Fibroblast of villous mesenchyme (primary cell): ENCODE measurements around the gene FCHSD2. TPM values are rescaled to one million over a fixed set of nuclear protein-coding genes. Genes with fewer than 3 reads are reported as not detected.
A peak's percentile ranks its signal among the peaks of the same experiment; 100 is the strongest.

Experiments
- DNase-seq: peaks from one replicate; pipeline ENCODE4 v3.0.0-alpha.2; 2010; ENCODE audit warnings: low read depth
- H3K4me3 ChIP-seq: 2 replicates; pipeline ENCODE4 v1.5.1; 2011; ENCODE audit warnings: low read depth, mild to moderate bottlenecking, low read length
- total RNA-seq: library from RNA; depleted of rRNA; stranded (reverse); fragments of >200 nt; gene quantifications from 2 replicates; pipeline ENCODE4 v1.2.3, GENCODE V29; 2012
- TF ChIP-seq, protein P1 (sequence below): IDR thresholded peaks from 2 replicates; pipeline ENCODE4 v1.5.1; 2012; ENCODE audit warnings: low read depth, mild to moderate bottlenecking, low read length; ENCODE audit not compliant: insufficient read depth

FCHSD2 gene
- total RNA-seq, 1 donor: 11.2 TPM

- TF ChIP-seq, protein P1, sequence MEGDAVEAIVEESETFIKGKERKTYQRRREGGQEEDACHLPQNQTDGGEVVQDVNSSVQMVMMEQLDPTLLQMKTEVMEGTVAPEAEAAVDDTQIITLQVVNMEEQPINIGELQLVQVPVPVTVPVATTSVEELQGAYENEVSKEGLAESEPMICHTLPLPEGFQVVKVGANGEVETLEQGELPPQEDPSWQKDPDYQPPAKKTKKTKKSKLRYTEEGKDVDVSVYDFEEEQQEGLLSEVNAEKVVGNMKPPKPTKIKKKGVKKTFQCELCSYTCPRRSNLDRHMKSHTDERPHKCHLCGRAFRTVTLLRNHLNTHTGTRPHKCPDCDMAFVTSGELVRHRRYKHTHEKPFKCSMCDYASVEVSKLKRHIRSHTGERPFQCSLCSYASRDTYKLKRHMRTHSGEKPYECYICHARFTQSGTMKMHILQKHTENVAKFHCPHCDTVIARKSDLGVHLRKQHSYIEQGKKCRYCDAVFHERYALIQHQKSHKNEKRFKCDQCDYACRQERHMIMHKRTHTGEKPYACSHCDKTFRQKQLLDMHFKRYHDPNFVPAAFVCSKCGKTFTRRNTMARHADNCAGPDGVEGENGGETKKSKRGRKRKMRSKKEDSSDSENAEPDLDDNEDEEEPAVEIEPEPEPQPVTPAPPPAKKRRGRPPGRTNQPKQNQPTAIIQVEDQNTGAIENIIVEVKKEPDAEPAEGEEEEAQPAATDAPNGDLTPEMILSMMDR: no peak
- no peak for DNase-seq
- no peak overlapping the region for H3K4me3 ChIP-seq
These were observed 35.8 kb downstream of the FCHSD2 start for GRCh38 chr11:73106347-73106746.

DNA sequence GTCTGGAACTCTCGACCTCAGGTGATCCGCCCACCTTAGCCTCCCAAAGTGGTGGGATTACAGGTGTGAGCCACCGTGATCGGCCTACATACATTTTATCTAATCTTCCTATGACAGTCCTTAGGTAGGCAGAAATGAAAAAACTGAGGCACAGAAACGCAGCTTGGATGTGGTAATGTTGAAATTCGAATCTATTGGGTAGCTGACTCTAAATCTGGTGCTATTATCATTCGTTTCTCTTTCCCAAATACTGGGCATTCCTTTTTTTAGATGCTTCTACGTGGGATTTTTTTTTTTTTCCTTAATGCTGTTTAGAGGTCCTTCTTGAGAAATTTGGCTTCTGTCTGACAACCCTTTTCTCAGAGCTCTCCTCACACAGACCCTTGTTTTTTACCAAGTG lies 41.5 kb downstream of the FCHSD2 start:
- no peak overlapping the region for H3K4me3 ChIP-seq
- no peak for DNase-seq
- TF ChIP-seq, protein P1: no peak

- DNase-seq: no peak
- TF ChIP-seq, protein P1: no peak
- no peak overlapping the region for H3K4me3 ChIP-seq
These were observed 42.4 kb downstream of the FCHSD2 start for GRCh38 chr11:73099512-73100266.

- TF ChIP-seq, protein P1: no peak
- H3K4me3 ChIP-seq: no peak overlapping the region
- DNase-seq: peak; percentile 30
These were observed 46.5 kb downstream of the FCHSD2 start for GRCh38 chr11:73095613-73096012.

- no peak overlapping the region for H3K4me3 ChIP-seq
- DNase-seq: no peak
- TF ChIP-seq, protein P1: no peak
These were observed 50.4 kb downstream of the FCHSD2 start for GRCh38 chr11:73091521-73092305.

DNA sequence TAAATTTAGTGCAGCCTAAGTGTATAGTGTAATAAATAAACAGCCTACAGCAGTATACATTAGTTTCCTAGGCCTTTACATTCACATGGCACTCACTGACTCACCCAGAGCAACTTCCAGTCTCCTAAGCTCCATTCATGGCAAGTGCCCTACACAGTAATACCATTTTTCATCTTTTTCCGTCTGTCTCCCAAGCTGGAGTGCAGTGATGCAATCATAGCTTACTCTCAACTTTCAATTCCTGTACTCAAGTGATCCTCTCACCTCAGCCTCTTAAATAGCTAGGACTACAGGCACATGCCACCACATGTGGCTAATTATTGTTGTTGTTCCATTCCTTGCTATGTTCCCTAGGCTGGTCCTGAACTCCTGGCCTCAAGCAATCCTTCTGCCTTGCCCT lies 54.4 kb downstream of the FCHSD2 start:
- TF ChIP-seq, protein P1: no peak
- peak; percentile 46 for DNase-seq
- H3K4me3 ChIP-seq: no peak overlapping the region
